ENCODE data around the gene MMD2.
"Not testable (repeated sequence)": the region's sequence is repeated elsewhere in the genome, so short reads cannot be mapped to it uniquely, and the experiment has no call there.

Gene MMD2

GRCh38 chr7:4958477-4959301 is at the start of gene MMD2:
TSS of gene MMD2 (minus strand) at chr7:4959187. CDS start at chr7:4959017, 170 bp downstream.
- no peak for DNase-seq

GRCh38 chr7:5005066-5005465 is 46.1 kb upstream of the MMD2 start:
- no peak for DNase-seq

- DNase-seq: no peak
Observed at GRCh38 chr7:5001911-5002310, 42.9 kb upstream of the MMD2 start.

- DNase-seq: no peak
Observed at GRCh38 chr7:5001003-5001402, 42.0 kb upstream of the MMD2 start.

GRCh38 chr7:4999369-4999950 is 40.5 kb upstream of the MMD2 start:
- no peak for DNase-seq

- no peak for DNase-seq
Observed at GRCh38 chr7:4998910-4999309, 39.9 kb upstream of the MMD2 start.

GRCh38 chr7:4998244-4998643 is 39.3 kb upstream of the MMD2 start:
- no peak for DNase-seq

- no peak for DNase-seq
Observed at GRCh38 chr7:4996696-4997222, 37.8 kb upstream of the MMD2 start.

- DNase-seq: no peak
Observed at GRCh38 chr7:4995429-4995969, 36.5 kb upstream of the MMD2 start.

GRCh38 chr7:4993471-4993870 is 34.5 kb upstream of the MMD2 start:
- DNase-seq: no peak

GRCh38 chr7:4982741-4983140 is 23.8 kb upstream of the MMD2 start:
- DNase-seq: not testable (repeated sequence)

- DNase-seq: not testable (repeated sequence)
Observed at GRCh38 chr7:4981295-4981890, 22.4 kb upstream of the MMD2 start.

GRCh38 chr7:4975626-4976025 is 16.6 kb upstream of the MMD2 start:
- not testable (repeated sequence) for DNase-seq

GRCh38 chr7:4973728-4974198 is 14.8 kb upstream of the MMD2 start:
- peak; percentile 85 for DNase-seq

- DNase-seq: not testable (repeated sequence)
Observed at GRCh38 chr7:4972446-4972845, 13.5 kb upstream of the MMD2 start.

- DNase-seq: no peak
Observed at GRCh38 chr7:4965295-4966022, 6.5 kb upstream of the MMD2 start.

- DNase-seq: no peak
Observed at GRCh38 chr7:4964506-4964905, 5.5 kb upstream of the MMD2 start.

GRCh38 chr7:4962872-4963775 is 4.1 kb upstream of the MMD2 start:
- DNase-seq: no peak

- no peak for DNase-seq
Observed at GRCh38 chr7:4960363-4960762, 1.4 kb upstream of the MMD2 start.

- no peak for DNase-seq
Observed at GRCh38 chr7:4959893-4960292, 906 bp upstream of the MMD2 start.

- no peak for DNase-seq
Observed at GRCh38 chr7:4959306-4959705, 319 bp upstream of the MMD2 start.

Data from NCI-H2029 (cell line).